ENCODE measurements around the gene PRR7. TPM values are rescaled to one million over a fixed set of nuclear protein-coding genes. Genes with fewer than 3 reads are reported as not detected.
A peak's percentile ranks its signal among the peaks of the same experiment; 100 is the strongest.

Gene PRR7
- total and polyA plus RNA-seq, 2 experiments from 2014 or later: 7.6 to 9.7 TPM

DNA sequence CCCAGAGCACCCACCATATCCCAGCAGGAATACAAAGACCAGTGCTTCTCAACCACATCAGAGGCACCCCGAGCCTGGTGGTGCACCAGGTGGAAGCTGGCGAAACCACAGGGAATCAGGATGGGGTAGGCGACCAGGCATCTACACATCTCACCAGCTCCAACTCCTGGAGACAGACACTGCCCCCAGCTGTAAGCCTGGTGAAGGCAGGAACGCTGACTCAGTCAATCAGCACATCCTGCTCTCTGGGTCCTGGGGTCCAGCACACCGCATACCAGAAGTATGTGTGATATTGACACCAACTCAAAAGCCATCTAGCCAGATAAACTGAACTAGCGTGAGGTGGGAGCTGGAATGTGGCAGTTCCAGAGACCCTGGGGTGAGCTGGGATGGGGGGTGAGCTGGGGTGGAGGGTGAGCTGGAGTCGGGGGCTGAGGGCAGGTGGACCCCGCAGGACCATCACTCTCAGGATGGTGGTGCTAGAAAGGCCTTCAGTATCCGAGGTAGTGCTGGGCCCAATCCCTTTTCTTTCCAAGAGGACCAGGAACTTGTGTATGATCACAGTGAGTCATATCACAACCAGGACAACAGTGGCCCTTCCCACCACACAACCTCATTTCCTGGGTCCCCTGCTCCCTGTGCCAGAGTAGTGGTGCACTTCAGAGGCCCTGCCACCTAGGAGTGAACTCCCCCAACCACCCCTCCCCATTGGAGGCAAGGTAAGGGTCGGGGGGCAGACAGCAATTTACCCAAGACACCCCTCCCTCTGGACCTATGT is 24.3 kb downstream of the PRR7 start:
- TF ChIP-seq REST (IDR thresholded peaks at IDR 0.05; ENCODE audit: unreplicated experiment) (no peak), POLR2AphosphoS5 (IDR thresholded peaks at IDR 0.05; ENCODE audit: low read depth) (0 out of 2 replicates have a peak, but pooled peaks have one; percentile 7)
- DNase-seq (ENCODE audit: low spot score) (no peak), ATAC-seq (no peak)
- Mint-ChIP-seq H3K36me3 (ENCODE audit: low read depth) (peaks cover 61% of the 10 kb centered on the region), H3K4me1 (peaks cover 49% of the 10 kb centered on the region), H3K9me3 (peaks cover 3% of the 10 kb centered on the region), H3K27me3 (ENCODE audit: insufficient read depth, low read depth, poor library complexity) (peaks cover 30% of the 10 kb centered on the region), H3K4me3 (peak overlapping the region; percentile 83), H3K27ac (peak overlapping the region; percentile 91)
- Histone ChIP-seq H3K79me2 (replicated peaks; ENCODE audit: insufficient read depth) (peaks cover 50% of the 10 kb centered on the region), H3K36me3 (ENCODE audit: insufficient read depth) (peaks cover 21% of the 10 kb centered on the region), H3K27ac (ENCODE audit: low read depth) (peak overlapping the region; percentile 90; the same call in 1 of the 2 replicates), H3K27me3 (ENCODE audit: insufficient read depth) (no peaks in the 10 kb centered on the region), H3K4me1 (ENCODE audit: insufficient read depth) (peaks cover 54% of the 10 kb centered on the region), H3F3A (replicated peaks; ENCODE audit: low read depth) (peaks cover 39% of the 10 kb centered on the region), H3K4me3 (peak overlapping the region; percentile 97), H4K20me1 (replicated peaks; ENCODE audit: insufficient read depth) (peaks cover 39% of the 10 kb centered on the region), H3K4me2 (peak overlapping the region; percentile 92), H3K9me2 (ENCODE audit: insufficient read depth) (no peaks in the 10 kb centered on the region), H2AFZ (no peak overlapping the region)

DNA sequence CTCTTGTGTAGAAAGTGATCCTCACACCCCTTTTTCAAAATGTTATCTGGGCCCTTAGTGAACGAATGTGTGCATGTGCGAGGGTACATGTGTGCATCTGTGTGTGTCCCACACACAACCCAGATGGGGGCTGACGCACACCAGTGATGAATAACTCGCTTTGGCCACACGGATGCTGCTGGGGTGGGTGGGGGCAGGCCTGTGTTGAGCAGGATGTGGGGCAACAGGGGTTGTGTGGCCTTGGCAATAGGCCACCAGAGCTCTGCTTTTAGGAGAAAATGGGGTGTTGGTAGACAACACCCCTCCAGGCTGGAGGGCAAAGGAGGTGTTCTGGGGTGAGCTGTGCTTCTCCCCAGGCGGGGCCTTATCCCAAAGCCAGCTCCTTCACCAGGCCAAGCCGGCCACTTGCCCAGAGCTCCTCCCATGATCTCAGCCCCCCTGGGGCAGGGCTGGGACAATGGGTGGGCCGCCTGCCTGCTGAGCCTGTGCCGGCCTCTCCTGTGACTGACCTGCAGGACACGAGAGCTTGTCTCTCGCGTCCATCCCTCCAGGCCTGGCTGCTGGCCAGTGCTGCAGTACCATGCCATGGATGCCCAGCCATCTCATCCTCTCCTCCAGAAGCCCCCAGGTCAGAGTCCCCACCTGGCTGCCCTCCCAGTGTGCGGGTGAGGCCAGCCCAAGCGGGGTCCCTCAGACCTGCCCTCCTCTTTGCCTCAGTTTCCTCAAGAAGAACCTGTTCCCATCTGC is 25.2 kb downstream of the PRR7 start:
- TF ChIP-seq JUNB (IDR thresholded peaks at IDR 0.05; ENCODE audit: unreplicated experiment): no peak
- H3K27ac Mint-ChIP-seq: peak overlapping the region; percentile 62
- ATAC-seq (no peak), DNase-seq (ENCODE audit: low spot score) (no peak)
- Histone ChIP-seq H3K27me3 (ENCODE audit: insufficient read depth) (no peaks in the 10 kb centered on the region), H3K9me2 (ENCODE audit: insufficient read depth) (no peaks in the 10 kb centered on the region), H3K4me1 (ENCODE audit: insufficient read depth) (peaks cover 54% of the 10 kb centered on the region), H3K27ac (ENCODE audit: low read depth) (peak overlapping the region; percentile 55; the same call in 1 of the 2 replicates), H3K36me3 (ENCODE audit: insufficient read depth) (peaks cover 15% of the 10 kb centered on the region; the same call in 1 of the 2 replicates), H3K4me2 (peak overlapping the region; percentile 92), H2AFZ (no peak overlapping the region), H3K4me3 (peak overlapping the region; percentile 97), H4K20me1 (replicated peaks; ENCODE audit: insufficient read depth) (peaks cover 37% of the 10 kb centered on the region), H3F3A (replicated peaks; ENCODE audit: low read depth) (peaks cover 38% of the 10 kb centered on the region), H3K79me2 (replicated peaks; ENCODE audit: insufficient read depth) (peaks cover 50% of the 10 kb centered on the region)
- H3K36me3 Mint-ChIP-seq (ENCODE audit: low read depth): peaks cover 53% of the 10 kb centered on the region
- peak overlapping the region; percentile 83 for H3K4me3 Mint-ChIP-seq
- no peaks in the 10 kb centered on the region; the same call in 1 of the 3 replicates for H3K9me3 Mint-ChIP-seq
- H3K27me3 Mint-ChIP-seq (ENCODE audit: insufficient read depth, low read depth, poor library complexity): peaks cover 30% of the 10 kb centered on the region
- peaks cover 56% of the 10 kb centered on the region for H3K4me1 Mint-ChIP-seq

Measured in GM23338 (cell line).